Measurements from ENCODE around the gene GPSM1. TPM values are rescaled to one million over a fixed set of nuclear protein-coding genes. Genes with fewer than 3 reads are reported as not detected.

Gene GPSM1
- total RNA-seq, 1 experiment from 2014 or later = 24.7 TPM

DNA sequence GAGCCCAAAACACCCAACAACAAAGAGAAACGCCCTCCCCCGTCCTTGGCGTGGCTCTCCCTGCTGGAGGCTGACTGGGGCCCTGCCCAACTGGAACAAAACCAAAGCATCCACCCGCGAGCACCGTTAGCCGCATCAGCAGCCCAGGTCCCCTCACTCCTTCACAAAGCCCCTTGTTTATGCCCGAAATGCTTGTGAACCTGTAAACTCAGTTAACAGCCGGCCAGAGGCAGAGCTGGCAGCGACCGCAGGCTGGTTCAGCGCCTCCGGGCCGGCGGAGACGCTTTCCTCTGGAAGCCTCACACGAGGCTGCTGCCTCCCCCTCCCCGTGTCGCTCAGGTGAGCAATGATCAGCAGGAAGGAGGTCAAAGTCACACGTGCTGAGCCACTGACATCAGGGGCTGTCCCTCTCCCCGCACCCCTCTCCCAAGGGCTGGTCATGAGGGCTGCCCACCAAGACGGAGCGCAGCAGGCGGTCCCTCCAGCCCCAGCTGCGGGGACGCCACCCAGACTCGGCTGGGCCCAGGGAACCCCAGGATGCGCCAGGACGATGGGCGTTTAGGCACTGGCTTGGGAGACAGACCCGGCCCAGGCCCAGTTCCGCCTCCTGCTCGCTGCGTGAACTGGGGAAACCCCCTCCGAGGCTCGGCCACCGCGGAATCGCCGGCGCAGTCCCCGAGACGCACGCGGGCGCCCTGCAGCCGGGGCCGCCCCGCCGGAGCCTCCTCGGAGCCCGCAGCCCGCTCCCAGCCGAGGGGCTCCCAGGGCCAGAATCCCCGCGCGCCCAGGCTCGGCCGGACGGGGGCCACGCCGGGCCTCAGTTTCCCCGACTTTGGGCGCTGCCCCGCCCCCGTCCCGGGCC, 72.1 kb downstream of the GPSM1 start:
- Histone ChIP-seq H3K27me3 (ENCODE audit: insufficient read depth, low read length) (no peaks in the 10 kb centered on the region), H3K9me3 (ENCODE audit: control insufficient read depth, low read depth, low read length) (no peaks in the 10 kb centered on the region), H3K27ac (ENCODE audit: insufficient read length, low read depth, low read length) (no peak overlapping the region), H4K5ac (ENCODE audit: insufficient read length, low read depth, low read length) (no peak overlapping the region), H3K79me2 (ENCODE audit: insufficient read depth, low read length) (peaks cover 12% of the 10 kb centered on the region; the same call in 1 of the 2 replicates), H2AK5ac (ENCODE audit: insufficient read length, low read length) (no peak overlapping the region), H3K4me1 (ENCODE audit: insufficient read depth, low read length) (no peaks in the 10 kb centered on the region), H2BK15ac (ENCODE audit: low read depth, low read length) (no peak overlapping the region), H4K8ac (replicated peaks; ENCODE audit: insufficient read length, low read depth, low read length) (no peak overlapping the region), H3K79me1 (ENCODE audit: insufficient read depth, low read depth, low read length, poor library complexity, severe bottlenecking) (peaks cover 7% of the 10 kb centered on the region), H3K4me2 (ENCODE audit: insufficient read depth, insufficient read length, low read length) (peak overlapping the region; percentile 94), H2BK5ac (ENCODE audit: insufficient read length, low read length) (no peak overlapping the region), H4K20me1 (ENCODE audit: control insufficient read depth, insufficient read depth, insufficient read length) (no peaks in the 10 kb centered on the region), H2AFZ (ENCODE audit: low read length) (no peak overlapping the region), H3K23me2 (ENCODE audit: insufficient read length, low read depth, low read length, poor library complexity, severe bottlenecking) (peaks cover 6% of the 10 kb centered on the region), H3T11ph (ENCODE audit: low read length) (no peak overlapping the region), H2BK12ac (ENCODE audit: insufficient read length, low read depth, low read length) (no peak overlapping the region), H3K14ac (ENCODE audit: insufficient read depth, low read length) (peak overlapping the region; percentile 48; the same call in 1 of the 2 replicates), H3K18ac (ENCODE audit: insufficient read length, low read depth, low read length) (no peak overlapping the region), H3K23ac (ENCODE audit: insufficient read length, low read depth, low read length) (no peak overlapping the region), H4K91ac (ENCODE audit: insufficient read length, low read depth, low read length) (no peak overlapping the region), H3K4ac (ENCODE audit: low read depth, low read length) (no peak overlapping the region), H2BK20ac (ENCODE audit: low read depth, low read length, poor library complexity, severe bottlenecking) (no peak overlapping the region), H2BK120ac (ENCODE audit: low read depth, low read length, poor library complexity, severe bottlenecking) (no peak overlapping the region), H3K9ac (ENCODE audit: extremely low read depth, insufficient read length, low read length) (peak overlapping the region; percentile 74), H3K56ac (ENCODE audit: insufficient read length, low read depth, low read length) (no peak overlapping the region)
- peak overlapping the region; percentile 89 to 94 for H3K4me3 Mint-ChIP-seq
- no peaks in the 10 kb centered on the region for H3K9me3 Mint-ChIP-seq
- no CpG with 5 or more reads among the region's 67 CpGs for WGBS (ENCODE audit: extremely low coverage, insufficient read length, low lambda C conversion rate)
- TF ChIP-seq, protein P1, sequence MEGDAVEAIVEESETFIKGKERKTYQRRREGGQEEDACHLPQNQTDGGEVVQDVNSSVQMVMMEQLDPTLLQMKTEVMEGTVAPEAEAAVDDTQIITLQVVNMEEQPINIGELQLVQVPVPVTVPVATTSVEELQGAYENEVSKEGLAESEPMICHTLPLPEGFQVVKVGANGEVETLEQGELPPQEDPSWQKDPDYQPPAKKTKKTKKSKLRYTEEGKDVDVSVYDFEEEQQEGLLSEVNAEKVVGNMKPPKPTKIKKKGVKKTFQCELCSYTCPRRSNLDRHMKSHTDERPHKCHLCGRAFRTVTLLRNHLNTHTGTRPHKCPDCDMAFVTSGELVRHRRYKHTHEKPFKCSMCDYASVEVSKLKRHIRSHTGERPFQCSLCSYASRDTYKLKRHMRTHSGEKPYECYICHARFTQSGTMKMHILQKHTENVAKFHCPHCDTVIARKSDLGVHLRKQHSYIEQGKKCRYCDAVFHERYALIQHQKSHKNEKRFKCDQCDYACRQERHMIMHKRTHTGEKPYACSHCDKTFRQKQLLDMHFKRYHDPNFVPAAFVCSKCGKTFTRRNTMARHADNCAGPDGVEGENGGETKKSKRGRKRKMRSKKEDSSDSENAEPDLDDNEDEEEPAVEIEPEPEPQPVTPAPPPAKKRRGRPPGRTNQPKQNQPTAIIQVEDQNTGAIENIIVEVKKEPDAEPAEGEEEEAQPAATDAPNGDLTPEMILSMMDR (conservative IDR thresholded peaks at IDR 0.05) = no peak
- no peaks in the 10 kb centered on the region for H3K27me3 Mint-ChIP-seq (ENCODE audit: low read depth)
- peak overlapping the region in 2 of 3 experiments; percentile 20 to 90; a peak in 2 of 7 replicates for H3K27ac Mint-ChIP-seq
- no peak for DNase-seq
- H3K36me3 Mint-ChIP-seq (ENCODE audit: insufficient read depth in 1 of 3, low read depth in 3 of 3) = peaks cover 22 to 69% (median 60%) of the 10 kb centered on the region in 3 experiments
- peaks cover 11 to 12% of the 10 kb centered on the region in 2 experiments for H3K4me1 Mint-ChIP-seq
